Lower leg skin (tissue), 4 donors: Measurements from ENCODE around the gene PDPN. TPM values are rescaled to one million over a fixed set of nuclear protein-coding genes. Genes with fewer than 3 reads are reported as not detected.

Experiments
- DNase-seq, 2 donors: peaks; one replicate each; pipeline ENCODE4 v3.0.0-alpha.2; 2019; ENCODE audit warnings: low spot score in 2 of 2
- H3K4me3 ChIP-seq: fragments of 200-600 bp; sonication (generic); 2 replicates; pipeline ENCODE4 v1.5.1; 2017; ENCODE audit warnings: mild to moderate bottlenecking, low read depth; ENCODE audit not compliant: poor library complexity, severe bottlenecking
- POLR2A ChIP-seq, 2 donors: fragments of 450-650 bp; IDR thresholded peaks; one replicate each; pipeline ENCODE4 v1.6.1; 2016 to 2017; ENCODE audit warnings: antibody characterized with exemption in 2 of 2, mild to moderate bottlenecking in 1 of 2, moderate library complexity in 1 of 2
- WGBS, 2 donors: methylation state at CpG; one replicate each; pipeline ENCODE4 v1.1.5; 2018; 5-methylcytosine and 5-hydroxymethylcytosine counted together
- intact Hi-C: fragments of 100-400 bp; cut with DNase I; formaldehyde crosslinking; loops from one replicate; pipeline ENCODE4 v1.15.0; 2023; ENCODE audit warnings: low total_unique reads
- total RNA-seq, 4 donors: library from RNA; depleted of rRNA; stranded (reverse); fragments of >200 nt; gene quantifications; one replicate each; pipeline ENCODE4 v1.1.0, GENCODE V29; 2016
- TF ChIP-seq, protein P1 (sequence below), 3 donors: fragments of 450-650 bp; IDR thresholded peaks; one replicate each; pipeline ENCODE4 v1.5.1; 2016; ENCODE audit warnings: antibody characterized with exemption in 3 of 3, mild to moderate bottlenecking in 3 of 3, moderate library complexity in 2 of 3

The PDPN gene
- total RNA-seq, 4 donors from 2014 or later, result 16.0 to 40.7 (median 32.7) TPM

DNA sequence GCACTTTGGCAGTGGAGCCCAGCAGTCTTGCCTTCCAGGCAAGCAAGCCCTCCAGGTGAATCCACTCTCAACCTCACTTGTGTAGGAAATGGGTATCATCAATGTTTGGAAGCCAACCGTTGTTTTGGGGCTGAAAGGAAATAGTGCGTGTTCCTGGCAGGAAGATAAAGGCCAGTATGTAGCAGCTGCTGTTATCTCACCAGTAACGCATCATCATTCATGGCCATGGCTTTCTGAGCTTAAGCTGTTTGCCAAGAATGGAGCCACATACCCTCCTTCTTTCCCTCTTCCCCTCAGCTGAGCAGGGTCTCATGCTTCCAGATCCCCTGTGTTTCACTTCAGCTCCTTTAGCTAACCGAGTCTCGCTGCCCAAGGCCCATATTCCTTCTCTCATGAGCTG is 2.2 kb upstream of the PDPN start:
- DNase-seq, result no peak
- 81 to 93% methylated on average over 5 of the region's 5 CpGs for WGBS, 2 donors
- TF ChIP-seq, protein P1, sequence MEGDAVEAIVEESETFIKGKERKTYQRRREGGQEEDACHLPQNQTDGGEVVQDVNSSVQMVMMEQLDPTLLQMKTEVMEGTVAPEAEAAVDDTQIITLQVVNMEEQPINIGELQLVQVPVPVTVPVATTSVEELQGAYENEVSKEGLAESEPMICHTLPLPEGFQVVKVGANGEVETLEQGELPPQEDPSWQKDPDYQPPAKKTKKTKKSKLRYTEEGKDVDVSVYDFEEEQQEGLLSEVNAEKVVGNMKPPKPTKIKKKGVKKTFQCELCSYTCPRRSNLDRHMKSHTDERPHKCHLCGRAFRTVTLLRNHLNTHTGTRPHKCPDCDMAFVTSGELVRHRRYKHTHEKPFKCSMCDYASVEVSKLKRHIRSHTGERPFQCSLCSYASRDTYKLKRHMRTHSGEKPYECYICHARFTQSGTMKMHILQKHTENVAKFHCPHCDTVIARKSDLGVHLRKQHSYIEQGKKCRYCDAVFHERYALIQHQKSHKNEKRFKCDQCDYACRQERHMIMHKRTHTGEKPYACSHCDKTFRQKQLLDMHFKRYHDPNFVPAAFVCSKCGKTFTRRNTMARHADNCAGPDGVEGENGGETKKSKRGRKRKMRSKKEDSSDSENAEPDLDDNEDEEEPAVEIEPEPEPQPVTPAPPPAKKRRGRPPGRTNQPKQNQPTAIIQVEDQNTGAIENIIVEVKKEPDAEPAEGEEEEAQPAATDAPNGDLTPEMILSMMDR (IDR thresholded peaks at IDR 0.05), result no peak
- TF ChIP-seq POLR2A (IDR thresholded peaks at IDR 0.05), result no peak
- intact Hi-C loops, result no loop called here
- no peak overlapping the region for H3K4me3 ChIP-seq

DNA sequence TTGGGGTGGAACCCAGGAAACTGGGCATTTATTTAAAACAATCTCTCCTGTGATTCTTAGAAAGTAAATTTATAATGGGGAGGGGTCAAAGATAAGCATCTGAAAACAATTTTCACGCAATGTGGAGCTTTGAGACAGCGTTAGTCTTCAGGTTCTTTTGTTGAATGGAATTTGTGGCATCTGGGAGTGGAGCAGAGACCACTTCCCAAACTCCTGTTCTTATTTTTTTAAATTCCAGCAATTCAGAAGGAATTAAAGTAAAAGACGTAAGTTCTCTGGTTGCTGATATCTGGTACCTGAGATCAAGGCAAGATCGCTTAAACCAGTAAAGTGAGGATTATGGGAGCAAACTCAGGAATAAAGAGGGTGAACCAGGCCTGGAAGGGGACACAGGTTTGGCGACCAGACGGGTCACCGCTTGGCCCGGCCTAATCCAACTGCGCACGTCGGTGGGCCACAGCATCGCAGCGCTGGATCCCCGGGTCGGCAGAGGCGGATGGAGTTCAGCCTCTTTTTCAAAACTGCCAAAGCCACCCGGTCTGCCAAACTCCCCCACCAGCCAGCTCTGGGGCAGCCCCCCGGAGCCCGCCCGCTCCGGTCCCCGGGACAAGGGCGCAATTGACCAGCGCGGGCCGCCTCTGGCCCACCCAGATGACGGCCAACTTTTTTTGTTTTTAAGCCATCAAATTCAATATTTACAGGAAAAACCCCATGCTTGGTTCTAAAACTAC is 754 bp upstream of the PDPN start:
- DNase-seq, result no peak
- intact Hi-C loops, result no loop called here
- no peak for TF ChIP-seq POLR2A (IDR thresholded peaks at IDR 0.05)
- TF ChIP-seq, protein P1 (IDR thresholded peaks at IDR 0.05), result no peak
- WGBS, 2 donors, result 21 to 37% methylated on average over 26 to 27 of the region's 27 CpGs
- H3K4me3 ChIP-seq, result no peak overlapping the region

DNA sequence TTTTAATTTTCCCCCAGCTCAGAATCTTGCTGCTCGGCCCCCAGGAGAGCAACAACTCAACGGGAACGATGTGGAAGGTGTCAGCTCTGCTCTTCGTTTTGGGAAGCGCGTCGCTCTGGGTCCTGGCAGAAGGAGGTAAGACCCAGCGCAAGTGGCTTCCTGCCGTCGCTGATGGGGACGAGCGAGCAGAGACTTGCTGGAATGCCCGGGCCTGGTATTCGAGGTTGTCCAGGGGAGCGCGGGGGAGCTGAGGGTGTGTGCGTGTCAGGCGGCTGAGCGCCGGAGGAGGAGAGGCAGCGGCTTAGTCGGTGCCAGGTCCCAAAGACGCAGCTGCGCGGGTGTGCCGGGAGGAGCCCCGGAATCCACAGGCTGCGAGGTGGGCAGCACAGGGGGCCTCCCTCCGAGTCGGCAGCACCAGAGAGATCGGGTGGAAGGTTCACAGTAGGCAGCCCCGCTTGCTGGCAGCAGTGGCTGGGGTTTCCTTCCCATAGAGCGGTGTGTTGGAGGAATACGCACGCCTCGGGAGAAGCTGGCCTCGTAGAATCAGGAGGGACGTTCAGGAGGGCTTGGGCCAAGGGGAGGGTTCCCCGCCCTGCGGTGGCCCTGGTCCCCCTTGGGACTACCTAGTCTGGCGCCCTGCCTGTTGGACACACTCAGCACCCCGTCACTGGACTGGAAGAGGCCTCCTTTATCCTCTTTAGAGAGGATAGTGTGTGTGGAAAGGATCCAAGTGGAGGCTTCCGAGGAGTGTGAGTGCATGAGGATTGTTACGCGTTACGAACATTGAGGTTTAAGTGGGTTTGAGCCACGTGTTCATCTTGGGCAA is 547 bp downstream of the PDPN start:
- peak; percentile 59 to 92 for DNase-seq
- TF ChIP-seq, protein P1 (IDR thresholded peaks at IDR 0.05), result no peak
- no peak for TF ChIP-seq POLR2A (IDR thresholded peaks at IDR 0.05)
- H3K4me3 ChIP-seq, result peak overlapping the region; percentile 35
- 4 to 7% methylated on average over 45 of the region's 47 CpGs for WGBS, 2 donors
- intact Hi-C loops, result no loop called here

DNA sequence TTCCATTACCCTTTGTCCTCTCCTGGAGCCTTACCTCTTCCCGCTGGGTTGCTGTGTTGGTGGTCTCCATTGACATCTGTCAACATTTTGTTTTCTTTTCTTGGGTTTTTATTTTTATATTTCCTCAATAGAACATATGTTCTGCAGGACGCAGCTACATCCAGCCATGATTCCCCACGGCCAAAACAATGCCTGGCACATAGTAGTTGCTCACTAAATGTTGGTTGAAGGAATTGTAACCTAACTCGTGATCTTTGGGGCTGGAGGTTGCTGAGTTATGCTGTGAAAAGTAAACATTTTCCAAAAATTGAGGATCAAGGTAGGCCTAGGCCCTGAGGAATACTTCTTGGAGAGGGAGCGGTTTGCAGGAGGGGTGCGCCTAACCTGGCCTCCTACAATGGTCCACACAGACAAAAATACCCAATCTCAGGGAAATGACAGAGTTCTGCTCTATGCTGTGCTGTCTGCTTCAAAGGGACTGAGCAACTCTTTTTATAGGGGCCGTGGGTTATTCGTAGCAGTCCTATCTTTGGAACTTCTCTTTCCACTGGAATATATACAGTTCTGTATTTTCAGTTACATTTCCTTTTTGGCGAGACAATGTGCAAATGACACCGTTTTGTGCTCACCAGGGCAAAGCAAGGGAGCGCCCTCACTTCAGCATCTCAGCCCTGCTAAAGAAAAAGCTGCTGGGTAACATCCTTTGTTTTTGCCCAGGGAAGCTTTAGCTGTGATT is 1.4 kb downstream of the PDPN start:
- WGBS, 2 donors, result 58 to 64% methylated on average over 11 of the region's 11 CpGs

DNA sequence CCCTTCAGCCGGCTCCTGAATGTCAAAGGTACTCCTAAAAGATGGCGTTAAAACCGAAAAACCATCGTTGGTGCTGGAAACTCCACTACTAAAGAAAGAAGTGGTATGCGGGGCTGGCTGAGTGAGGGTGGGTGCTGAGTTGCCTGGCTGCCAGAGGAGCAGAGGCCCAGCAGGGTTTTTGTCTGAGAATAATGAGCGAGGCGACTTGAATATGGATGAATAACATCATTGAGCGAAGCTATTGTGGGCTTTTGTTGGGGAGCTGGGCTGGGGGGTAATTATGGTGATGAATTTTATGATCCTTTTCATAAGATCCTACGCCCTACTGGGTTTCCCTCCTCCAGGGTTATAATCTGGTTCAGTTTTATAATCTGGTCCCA is 2.0 kb downstream of the PDPN start:
- H3K4me3 ChIP-seq, result no peak overlapping the region
- WGBS, 2 donors, result 44 to 49% methylated on average over 9 of the region's 9 CpGs
- TF ChIP-seq POLR2A (IDR thresholded peaks at IDR 0.05), result no peak
- TF ChIP-seq, protein P1 (IDR thresholded peaks at IDR 0.05), result no peak
- DNase-seq, result no peak
- intact Hi-C loops, result no loop called here

More for the DNA sequence above, 1.4 kb downstream of the PDPN start:
- intact Hi-C loops, result no loop called here
- no peak for DNase-seq
- H3K4me3 ChIP-seq, result no peak overlapping the region
- no peak for TF ChIP-seq POLR2A (IDR thresholded peaks at IDR 0.05)
- TF ChIP-seq, protein P1 (IDR thresholded peaks at IDR 0.05), result no peak
